HG03135 (cell line): Measurements from ENCODE around the gene JRKL.
"Not testable (repeated sequence)": the region's sequence is repeated elsewhere in the genome, so short reads cannot be mapped to it uniquely, and the experiment has no call there.

ENCODE experiments used
- ATAC-seq: cut with Tn5 transposase; IDR thresholded peaks from one replicate; pipeline ENCODE4 v1.9.1; 2021; ENCODE audit warnings: mild to moderate bottlenecking, moderate library complexity; ENCODE audit not compliant: unreplicated experiment

The JRKL gene

GRCh38 chr11:96393753-96394348 is 4.0 kb downstream of the JRKL start:
- ATAC-seq: no peak

GRCh38 chr11:96394773-96395172 is 5.0 kb downstream of the JRKL start:
- ATAC-seq: no peak

GRCh38 chr11:96396637-96397036 is 6.8 kb downstream of the JRKL start:
- no peak for ATAC-seq

- ATAC-seq: no peak
Measured at GRCh38 chr11:96397863-96398262, 8.1 kb downstream of the JRKL start.

- ATAC-seq: no peak
Measured at GRCh38 chr11:96400697-96401096, 10.9 kb downstream of the JRKL start.

- ATAC-seq: not testable (repeated sequence)
Measured at GRCh38 chr11:96411412-96411811, 21.6 kb downstream of the JRKL start.

GRCh38 chr11:96412761-96413381 is 23.1 kb downstream of the JRKL start:
- ATAC-seq: no peak

GRCh38 chr11:96413408-96413807 is 23.6 kb downstream of the JRKL start:
- ATAC-seq: no peak

GRCh38 chr11:96424693-96425092 is 34.9 kb downstream of the JRKL start:
- ATAC-seq: no peak

- ATAC-seq: no peak
Measured at GRCh38 chr11:96430668-96431067, 40.9 kb downstream of the JRKL start.

GRCh38 chr11:96432654-96433053 is 42.8 kb downstream of the JRKL start:
- not testable (repeated sequence) for ATAC-seq
